Activated CD8-positive, alpha-beta memory T cell treated with anti-CD3 and anti-CD28 coated beads, Interleukin-2, amount 50 U/mL, for 48 hours (primary cell): Measurements from ENCODE around the gene TNP2.
A peak's percentile ranks its signal among the peaks of the same experiment; 100 is the strongest.

Experiments
- DNase-seq: peaks from one replicate; pipeline ENCODE4 v3.0.0-alpha.2; 2020

The TNP2 gene

DNA sequence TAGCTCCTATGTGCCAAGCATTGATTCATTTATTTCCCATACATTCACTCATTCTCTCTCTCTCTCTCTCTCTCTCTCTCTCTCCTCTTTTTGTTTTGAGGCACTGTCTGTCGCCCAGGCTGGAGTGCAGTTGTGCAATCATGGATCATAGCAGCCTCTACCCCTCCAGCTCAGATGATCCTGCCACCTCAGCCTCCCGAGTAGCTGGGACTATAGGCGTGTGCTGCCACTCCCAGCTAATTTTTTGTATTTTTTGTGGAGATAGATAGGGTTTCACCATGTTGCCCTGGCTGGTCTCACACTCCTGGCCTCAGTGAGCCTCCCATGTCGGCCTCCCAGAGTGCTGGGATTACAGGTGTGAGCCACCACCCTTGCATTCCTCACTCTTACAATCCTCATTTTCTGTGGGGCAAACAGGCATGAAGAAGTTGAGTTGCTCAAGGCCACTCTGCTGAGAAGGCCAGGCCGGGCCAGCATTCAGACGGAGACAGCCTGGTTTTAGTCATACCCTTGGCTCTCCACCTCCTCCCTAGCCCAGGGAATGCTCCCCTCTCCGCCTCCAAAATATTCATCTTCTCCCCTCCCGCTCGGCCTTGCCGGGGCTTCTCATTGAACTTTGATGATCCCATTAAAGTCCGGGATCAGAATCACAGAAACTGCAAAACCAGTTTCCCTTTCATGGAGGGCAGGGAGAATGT, 7.9 kb upstream of the TNP2 start:
- no peak for DNase-seq

DNA sequence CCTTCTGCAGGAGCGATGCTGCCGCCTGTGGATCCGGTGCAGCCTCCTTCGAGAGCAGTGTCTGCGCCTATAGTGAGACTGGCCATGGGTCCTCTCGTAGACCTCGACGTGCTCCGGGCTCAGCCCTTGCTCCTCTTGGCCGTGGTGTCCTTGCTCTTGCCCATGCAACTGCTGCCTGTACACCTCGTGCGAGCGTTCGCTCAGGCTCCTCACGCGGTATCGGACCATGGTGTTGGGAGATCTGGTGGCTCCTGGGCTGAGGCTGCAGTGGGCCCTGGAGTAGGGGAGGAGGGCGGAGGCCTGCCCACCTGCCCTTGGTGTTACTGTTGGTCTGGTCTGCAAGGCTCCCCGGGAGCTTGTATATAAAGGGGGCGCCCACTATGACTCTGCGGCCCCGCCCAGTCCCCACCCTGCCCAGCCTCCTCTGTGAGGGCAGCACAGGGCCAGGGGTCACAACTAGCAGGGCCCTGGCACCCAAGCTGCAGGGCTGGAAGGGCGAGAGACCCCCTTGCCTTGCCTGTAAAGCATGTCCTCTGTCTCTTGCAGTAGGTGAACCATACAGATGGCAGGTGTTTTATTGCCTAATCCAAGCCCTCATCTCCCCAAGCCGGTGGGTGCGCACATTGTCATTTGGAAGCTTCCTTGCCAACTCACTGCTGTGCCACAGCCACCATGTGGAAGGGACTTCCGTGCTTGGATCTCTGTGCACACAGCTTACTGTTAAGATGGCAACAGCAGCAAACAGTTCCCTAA, 7.2 kb upstream of the TNP2 start, which contains the start of gene PRM2:
PRM2 (minus strand) TSS at position 338 of the 753 bp plus-strand sequence; CDS start at position 228, 110 bp downstream.
- no peak for DNase-seq

GRCh38 chr16:11274964-11275363, 5.8 kb upstream of the TNP2 start:
- DNase-seq = no peak

DNA sequence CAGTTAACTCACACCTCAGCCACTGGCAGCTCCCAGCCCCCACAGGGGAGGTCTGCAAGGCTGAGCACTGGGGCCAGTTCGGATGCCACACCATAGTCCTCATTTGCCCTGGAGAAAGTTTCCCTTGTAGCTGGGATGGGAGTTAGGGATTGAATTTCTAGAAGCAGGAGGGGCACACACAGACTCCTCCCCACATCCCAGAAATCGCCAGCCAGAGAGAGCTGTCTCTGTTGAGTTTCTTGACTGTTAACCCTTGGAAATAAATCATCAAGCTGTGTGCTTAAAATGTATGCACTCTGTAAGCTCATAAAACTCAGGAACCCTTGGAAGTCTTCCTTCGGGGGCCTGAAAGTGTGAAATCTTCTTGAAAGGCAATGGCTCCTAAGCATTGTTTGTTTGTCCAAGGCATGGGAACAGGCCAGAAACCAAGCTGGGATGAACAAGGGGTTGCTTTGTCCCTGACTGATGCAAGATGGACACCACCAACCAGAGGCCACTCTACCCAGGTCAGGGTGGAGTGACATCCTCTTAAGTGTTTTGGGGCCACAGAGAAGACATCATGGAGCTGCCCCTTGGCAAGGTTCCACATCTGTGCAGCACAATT, 4.7 kb upstream of the TNP2 start:
- no peak for DNase-seq

- DNase-seq = no peak
Measured at GRCh38 chr16:11272921-11273720, 4.0 kb upstream of the TNP2 start, which contains the start of gene PRM3. Gene PRM3 (minus strand): TSS chr16:11273629. CDS start chr16:11273595, 34 bp downstream.

GRCh38 chr16:11272484-11272883, 3.4 kb upstream of the TNP2 start:
- no peak for DNase-seq

GRCh38 chr16:11271610-11272009, 2.5 kb upstream of the TNP2 start:
- DNase-seq = no peak

- no peak for DNase-seq
Measured at GRCh38 chr16:11270602-11271162, 1.6 kb upstream of the TNP2 start.

DNA sequence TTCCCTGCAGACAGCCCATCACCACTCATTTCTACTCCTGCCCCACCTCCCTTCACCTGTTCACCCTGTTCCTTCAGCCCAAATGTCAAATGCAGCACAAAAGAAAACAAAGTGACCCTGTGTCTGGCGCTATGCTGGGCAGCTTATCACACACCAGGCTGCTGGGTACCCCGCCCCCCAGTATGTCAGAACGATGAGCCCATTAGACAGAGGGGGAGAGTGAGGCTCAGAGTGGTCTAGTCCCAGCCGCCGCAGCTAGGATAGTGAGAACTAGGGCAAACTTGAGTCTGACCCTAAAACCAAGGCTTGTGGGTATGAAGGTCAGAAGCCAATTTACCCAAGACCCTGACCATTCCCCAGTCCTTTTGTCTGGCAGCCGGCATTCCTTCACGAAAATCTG, 4.0 kb downstream of the TNP2 start:
- DNase-seq = no peak

DNA sequence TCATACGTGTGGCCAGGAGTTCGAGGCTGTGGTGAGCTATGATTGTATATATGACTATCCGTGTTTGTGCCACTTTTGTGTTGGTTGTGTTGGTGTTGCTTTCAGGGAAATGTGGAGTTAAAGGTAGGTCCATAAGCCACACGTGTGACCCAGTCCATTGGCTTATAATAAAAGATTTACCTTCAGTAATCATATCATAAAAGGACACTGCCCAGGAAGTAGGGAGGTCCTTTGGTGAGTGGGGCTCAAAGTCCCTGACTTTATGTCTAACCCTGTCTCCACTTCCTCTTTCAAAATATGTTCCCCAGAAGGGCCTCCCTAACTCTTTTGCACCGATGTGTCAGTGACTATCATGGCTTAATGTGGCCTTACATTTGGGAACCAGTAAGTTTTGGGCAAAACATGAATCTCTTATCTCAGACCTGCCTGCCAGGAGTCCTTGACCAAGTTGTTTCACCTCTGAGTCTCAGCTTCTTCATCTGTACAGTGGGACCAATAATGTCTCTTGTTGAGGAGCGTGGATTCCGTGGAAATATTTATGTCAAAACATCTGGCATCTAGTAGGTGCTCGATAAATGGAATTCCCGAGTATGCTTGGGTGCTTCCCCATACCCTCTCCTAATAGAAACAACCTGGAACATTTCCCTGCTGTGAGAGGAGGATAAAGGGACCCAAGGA, 4.8 kb downstream of the TNP2 start:
- no peak for DNase-seq

GRCh38 chr16:11263737-11264136, 5.4 kb downstream of the TNP2 start:
- peak; percentile 72 for DNase-seq

DNA sequence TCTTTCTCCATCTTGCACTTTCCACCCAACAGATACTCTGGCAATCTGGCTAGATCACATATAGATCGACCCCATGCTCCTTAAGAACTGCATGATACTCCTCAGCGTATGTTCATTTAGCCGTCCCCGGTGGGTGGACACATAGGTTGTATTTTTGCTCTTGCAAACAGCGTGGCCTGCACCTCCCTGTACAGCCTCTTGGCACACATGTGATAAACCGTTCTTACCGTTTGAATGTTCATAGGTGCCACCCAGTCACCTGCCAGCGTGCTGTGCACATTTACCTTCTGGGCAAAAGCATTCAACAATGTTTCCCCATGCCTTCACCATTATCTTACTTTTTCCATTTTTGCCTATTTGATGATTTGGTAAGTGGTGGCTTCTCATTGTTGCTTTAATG, 6.2 kb downstream of the TNP2 start:
- DNase-seq = no peak

DNA sequence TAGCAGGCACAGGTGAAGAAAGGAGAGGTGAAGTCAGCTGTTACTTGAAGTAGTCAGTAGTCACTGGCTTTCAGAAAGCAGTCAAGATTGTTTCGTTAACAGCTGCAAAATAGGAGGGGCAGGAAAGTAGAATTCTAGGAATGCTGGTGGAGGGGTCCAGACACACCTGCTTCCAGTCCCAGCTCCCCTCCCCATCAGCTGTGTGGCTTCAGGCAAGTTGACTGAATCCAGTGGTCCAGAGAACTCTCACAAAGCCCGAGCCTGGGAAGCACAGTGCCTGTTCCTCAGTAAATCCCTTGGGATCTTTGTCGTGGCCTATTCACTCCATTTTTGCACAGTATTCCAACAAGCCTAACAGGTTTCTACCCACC, 8.5 kb downstream of the TNP2 start:
- DNase-seq = no peak

DNA sequence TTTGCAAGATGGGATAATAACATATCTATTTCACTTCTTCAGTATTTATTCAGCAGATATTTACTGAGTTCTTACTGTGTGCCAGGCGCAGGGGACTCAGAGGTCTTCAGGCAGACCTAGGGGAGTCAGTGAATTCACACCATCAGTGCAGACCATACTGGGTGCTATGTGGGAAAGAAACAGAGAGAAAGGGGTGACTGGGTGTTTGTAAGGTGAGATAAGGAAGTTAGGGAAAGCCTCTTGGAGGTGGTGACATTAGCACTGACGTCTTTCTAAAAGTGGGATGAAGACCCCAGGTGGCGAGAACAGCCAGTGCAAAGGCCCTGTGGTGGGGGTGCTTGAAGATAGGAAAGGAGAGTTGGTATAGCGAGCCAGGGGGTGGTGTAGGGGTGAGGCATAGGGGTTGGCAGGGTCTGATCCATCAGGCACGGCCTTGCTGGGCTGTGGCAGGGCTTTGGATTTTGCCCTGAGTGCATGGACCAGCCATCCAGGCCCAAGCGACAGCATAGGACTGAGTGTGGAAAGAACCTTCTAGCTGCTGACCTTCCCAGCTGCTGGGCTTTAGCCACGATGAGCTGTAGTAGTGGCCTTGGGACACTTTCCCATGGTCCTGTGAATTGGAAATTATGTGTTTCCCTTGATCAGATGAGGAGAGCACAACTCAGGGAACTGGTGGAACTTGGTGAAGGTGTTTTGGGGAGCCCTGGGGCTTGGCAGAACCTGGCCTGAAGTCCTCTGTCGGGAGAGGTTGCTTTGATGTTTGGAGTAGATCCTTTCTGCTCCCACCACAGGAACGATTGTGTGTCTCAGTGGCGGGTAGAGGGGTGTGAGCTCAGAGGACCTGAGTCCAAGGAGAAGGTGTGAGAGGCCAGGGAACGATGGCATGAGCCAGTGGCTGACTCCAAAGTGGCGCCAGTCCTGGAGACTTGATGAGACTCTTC, 9.2 kb downstream of the TNP2 start:
- no peak for DNase-seq

GRCh38 chr16:11258553-11259492, 10.3 kb downstream of the TNP2 start:
- peak; percentile 70 for DNase-seq

DNA sequence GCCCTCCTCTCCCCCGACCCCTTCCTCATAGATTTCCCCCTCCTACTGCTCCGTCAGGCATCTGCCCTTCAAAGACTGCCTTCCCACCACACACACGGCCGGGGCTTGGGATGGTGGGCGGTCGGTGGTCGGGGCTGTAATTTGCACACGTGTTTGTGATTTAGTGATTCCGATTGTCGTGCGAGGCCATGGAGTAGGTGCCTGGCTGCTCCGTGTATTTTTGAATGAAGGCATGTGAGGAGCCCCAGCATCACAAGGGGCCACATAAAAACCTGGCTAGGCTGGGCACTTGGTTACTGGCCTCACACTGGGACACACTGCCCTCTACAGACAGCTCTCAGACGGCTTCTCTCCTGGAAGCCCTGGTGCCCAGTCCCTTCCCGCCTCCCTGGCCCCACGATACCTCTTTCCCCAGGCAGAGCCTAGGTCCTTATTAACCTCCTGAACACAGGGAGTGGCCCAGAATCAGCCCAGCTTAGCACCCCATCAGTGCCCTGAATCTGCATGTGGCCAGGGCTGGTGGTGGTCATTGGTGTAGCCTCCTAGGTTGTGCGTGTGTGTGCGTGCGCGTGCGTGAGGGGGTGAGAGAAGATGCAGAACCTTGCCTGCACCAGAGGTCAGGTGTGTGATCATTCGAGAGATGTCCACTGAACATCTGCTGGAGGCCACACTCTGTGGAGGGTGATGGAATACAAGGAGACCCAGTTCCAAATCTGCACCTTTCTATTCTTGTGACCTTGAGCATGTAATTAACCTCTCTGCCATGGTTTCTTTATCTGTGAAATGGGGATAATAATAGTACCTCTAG, 11.8 kb downstream of the TNP2 start:
- peak; percentile 76 for DNase-seq

GRCh38 chr16:11256661-11257130, 12.4 kb downstream of the TNP2 start:
- peak; percentile 84 for DNase-seq

GRCh38 chr16:11255737-11256660, 13.1 kb downstream of the TNP2 start, which contains the start of gene SOCS1:
Gene SOCS1 (minus strand): TSS chr16:11256204. CDS start chr16:11255478, 726 bp downstream.
- peak; percentile 97 for DNase-seq
